Vagina (tissue), 2 donors: ENCODE results near the gene PRPS2. TPM values are rescaled to one million over a fixed set of nuclear protein-coding genes. Genes with fewer than 3 reads are reported as not detected.
A peak's percentile ranks its signal among the peaks of the same experiment; 100 is the strongest.

Source experiments
- DNase-seq, 2 donors: peaks; one replicate each; pipeline ENCODE4 v3.0.0-alpha.2; 2017; ENCODE audit errors: extremely low spot score in 2 of 2
- H3K27ac ChIP-seq: fragments of 200-600 bp; sonication (generic); one replicate; pipeline ENCODE4 v1.5.1; 2019
- H3K27me3 ChIP-seq: fragments of 200-600 bp; sonication (generic); one replicate; pipeline ENCODE4 v1.5.1; 2019
- H3K36me3 ChIP-seq, 2 donors: fragments of 200-600 bp; sonication (generic); one replicate each; pipeline ENCODE4 v1.5.1; 2017 to 2019
- H3K4me1 ChIP-seq: fragments of 200-600 bp; sonication (generic); one replicate; pipeline ENCODE4 v1.5.1; 2019
- H3K4me3 ChIP-seq, 2 donors: fragments of 200-600 bp; sonication (generic); 1 replicate in 1 of 2; 2 replicates in 1 of 2; pipeline ENCODE4 v1.5.1; 2016 to 2019
- H3K9me3 ChIP-seq: fragments of 200-600 bp; sonication (generic); one replicate; pipeline ENCODE4 v1.5.1; 2019
- CTCF ChIP-seq, 3 experiments: fragments of 450-650 bp in 2 of 3; fragments of 200-600 bp in 1 of 3; sonication (generic) in 1 of 3; IDR thresholded peaks; one replicate each; pipeline ENCODE4 v1.5.1; 2017 to 2019; ENCODE audit warnings: antibody characterized with exemption in 3 of 3, mild to moderate bottlenecking in 2 of 3, moderate library complexity in 2 of 3
- POLR2A ChIP-seq, 2 donors: fragments of 450-650 bp; IDR thresholded peaks; one replicate each; pipeline ENCODE4 v1.6.1; 2017; ENCODE audit warnings: antibody characterized with exemption in 2 of 2, mild to moderate bottlenecking in 2 of 2, moderate library complexity in 2 of 2
- POLR2AphosphoS5 ChIP-seq, 2 donors: sonication (generic); formaldehyde crosslinking; IDR thresholded peaks; one replicate each; pipeline ENCODE4 v1.9.0; 2017; ENCODE audit warnings: antibody characterized with exemption in 2 of 2, mild to moderate bottlenecking in 2 of 2, low read depth in 1 of 2; ENCODE audit not compliant: insufficient read depth in 1 of 2
- intact Hi-C: fragments of 100-400 bp; cut with DNase I; formaldehyde crosslinking; loops from one replicate; pipeline ENCODE4 v1.15.1; 2023
- total RNA-seq: library from RNA; depleted of rRNA; stranded (reverse); fragments of >200 nt; gene quantifications from one replicate; pipeline ENCODE4 v1.2.3, GENCODE V29; 2016

PRPS2 gene
- total RNA-seq, result 45.2 TPM

DNA sequence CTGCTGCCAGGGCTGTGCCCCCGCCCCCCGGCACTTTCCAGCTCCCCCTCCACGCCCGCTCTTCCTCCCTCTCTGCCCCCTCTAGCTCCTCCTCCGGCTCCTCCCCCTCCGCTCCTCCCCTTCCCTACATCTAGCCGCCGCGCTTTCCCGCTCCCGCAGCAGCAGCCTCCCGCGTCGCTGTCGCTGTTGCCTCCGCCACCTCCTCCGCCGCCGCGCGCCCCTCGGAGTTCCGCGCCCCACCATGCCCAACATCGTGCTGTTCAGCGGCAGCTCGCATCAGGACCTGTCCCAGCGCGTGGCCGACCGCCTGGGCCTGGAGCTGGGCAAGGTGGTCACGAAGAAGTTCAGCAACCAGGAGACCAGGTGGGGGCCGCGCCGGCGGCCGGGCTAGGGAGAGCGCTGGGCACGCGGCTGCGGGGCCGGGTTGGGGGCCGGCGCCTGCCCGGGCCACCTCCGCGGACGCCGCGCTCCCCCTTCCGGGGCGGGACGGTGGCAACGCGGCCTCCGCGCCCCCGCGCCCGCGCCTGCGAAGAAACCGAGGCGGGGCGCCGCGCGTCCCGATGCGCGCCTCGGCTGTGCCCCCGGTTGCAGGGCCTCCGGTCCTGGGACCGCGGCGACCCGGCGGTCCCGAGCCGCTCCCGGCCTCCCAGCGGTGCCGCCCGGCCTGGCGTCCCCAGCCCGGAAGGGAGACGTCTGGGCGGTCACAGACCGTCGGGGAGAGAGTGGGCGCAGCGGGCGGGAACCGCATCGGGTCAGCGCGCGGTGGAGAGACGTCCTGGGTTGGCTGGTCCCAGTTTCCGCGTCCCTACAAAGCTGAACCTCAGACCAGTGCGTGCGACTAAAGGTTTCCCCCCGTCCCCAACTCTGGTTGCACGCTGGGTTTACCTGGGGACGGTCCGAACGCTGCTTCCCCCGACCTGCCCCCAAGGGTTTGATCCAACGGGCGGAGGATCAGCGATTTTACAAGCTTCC, at the start of gene PRPS2:
TSS of gene PRPS2 (plus strand) at position 156 of the 972 bp plus-strand sequence. CDS start at position 242, 86 bp downstream.
- Histone ChIP-seq H3K4me1 (no peaks in the 10 kb centered on the region), H3K9me3 (no peaks in the 10 kb centered on the region), H3K27ac (peak within 1 kb of the TSS; percentile 49), H3K27me3 (no peaks in the 10 kb centered on the region), H3K4me3 (peak within 1 kb of the TSS; percentile 54 to 66), H3K36me3 (no peaks in the 10 kb centered on the region)
- intact Hi-C loops, result no loop called here
- TF ChIP-seq CTCF (IDR thresholded peaks at IDR 0.05), result no peak
- peak in 1 of 2 donors; percentile 61 for TF ChIP-seq POLR2A (IDR thresholded peaks at IDR 0.05)
- TF ChIP-seq POLR2AphosphoS5 (IDR thresholded peaks at IDR 0.05; ENCODE audit: insufficient read depth in 1 of 2, low read depth in 1 of 2), result peak in 1 of 2 donors; percentile 82
- DNase-seq, result no peak

DNA sequence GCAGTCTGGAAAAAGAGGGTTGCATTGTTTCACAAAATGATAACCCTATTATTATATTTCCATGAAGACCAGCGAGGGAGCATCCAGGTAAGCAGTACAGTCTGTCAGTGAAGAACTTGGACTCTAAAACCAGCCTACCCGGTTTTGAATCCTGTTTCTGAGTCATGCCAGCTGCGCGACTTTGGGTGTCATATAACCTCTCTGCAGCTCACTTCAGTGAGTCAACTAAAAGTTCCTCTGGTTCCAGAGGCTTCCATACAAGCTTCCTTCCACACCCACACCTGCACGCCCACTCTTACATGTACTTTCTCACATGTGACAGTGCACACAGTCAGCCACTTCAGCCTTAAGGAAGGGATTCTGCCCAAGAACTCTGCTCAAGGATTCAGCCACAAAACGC, 49.8 kb upstream of the PRPS2 start:
- intact Hi-C loops, result no loop called here
- Histone ChIP-seq H3K27ac (no peak overlapping the region), H3K4me3 (no peak overlapping the region), H3K4me1 (no peaks in the 10 kb centered on the region), H3K36me3 (no peaks in the 10 kb centered on the region), H3K9me3 (no peaks in the 10 kb centered on the region), H3K27me3 (no peaks in the 10 kb centered on the region)
- no peak for DNase-seq
- no peak for TF ChIP-seq CTCF (IDR thresholded peaks at IDR 0.05)
- no peak for TF ChIP-seq POLR2A (IDR thresholded peaks at IDR 0.05)
- TF ChIP-seq POLR2AphosphoS5 (IDR thresholded peaks at IDR 0.05; ENCODE audit: insufficient read depth in 1 of 2, low read depth in 1 of 2), result peak in 1 of 2 donors; percentile 16

GRCh38 chrX:12747433-12747832, 43.8 kb upstream of the PRPS2 start:
- TF ChIP-seq CTCF (IDR thresholded peaks at IDR 0.05) (no peak), POLR2A (IDR thresholded peaks at IDR 0.05) (no peak), POLR2AphosphoS5 (IDR thresholded peaks at IDR 0.05; ENCODE audit: insufficient read depth in 1 of 2, low read depth in 1 of 2) (no peak)
- no peaks in the 10 kb centered on the region for H3K36me3 ChIP-seq
- intact Hi-C loops, result no loop called here
- H3K4me1 ChIP-seq, result no peaks in the 10 kb centered on the region
- no peak overlapping the region for H3K27ac ChIP-seq
- no peaks in the 10 kb centered on the region for H3K27me3 ChIP-seq
- no peak for DNase-seq
- no peak overlapping the region for H3K4me3 ChIP-seq
- peaks cover 3% of the 10 kb centered on the region for H3K9me3 ChIP-seq

DNA sequence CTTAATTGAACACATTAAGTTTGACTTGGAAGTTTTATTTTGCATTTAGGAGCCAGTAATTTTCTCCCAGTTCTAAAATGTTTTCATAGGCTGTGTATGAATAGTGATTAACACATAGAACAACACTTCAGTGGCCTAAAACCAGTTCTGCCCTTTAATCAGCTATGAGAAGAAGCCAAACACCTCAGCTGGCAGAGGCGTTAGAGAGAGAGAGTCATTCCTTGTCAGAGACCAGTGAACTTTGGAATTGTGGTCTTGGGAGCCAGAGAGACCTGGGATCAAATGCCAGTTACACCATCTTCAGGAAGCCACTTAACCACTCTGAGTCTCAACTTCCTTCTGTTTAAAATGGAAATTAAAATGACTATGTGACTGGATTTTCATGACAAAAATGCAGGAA, 39.3 kb upstream of the PRPS2 start:
- no peak for TF ChIP-seq POLR2AphosphoS5 (IDR thresholded peaks at IDR 0.05; ENCODE audit: insufficient read depth in 1 of 2, low read depth in 1 of 2)
- TF ChIP-seq POLR2A (IDR thresholded peaks at IDR 0.05), result no peak
- TF ChIP-seq CTCF (IDR thresholded peaks at IDR 0.05), result no peak
- Histone ChIP-seq H3K27ac (no peak overlapping the region), H3K36me3 (no peaks in the 10 kb centered on the region), H3K9me3 (peaks cover 3% of the 10 kb centered on the region), H3K4me3 (no peak overlapping the region), H3K4me1 (no peaks in the 10 kb centered on the region), H3K27me3 (no peaks in the 10 kb centered on the region)
- DNase-seq, result no peak
- intact Hi-C loops, result no loop called here

DNA sequence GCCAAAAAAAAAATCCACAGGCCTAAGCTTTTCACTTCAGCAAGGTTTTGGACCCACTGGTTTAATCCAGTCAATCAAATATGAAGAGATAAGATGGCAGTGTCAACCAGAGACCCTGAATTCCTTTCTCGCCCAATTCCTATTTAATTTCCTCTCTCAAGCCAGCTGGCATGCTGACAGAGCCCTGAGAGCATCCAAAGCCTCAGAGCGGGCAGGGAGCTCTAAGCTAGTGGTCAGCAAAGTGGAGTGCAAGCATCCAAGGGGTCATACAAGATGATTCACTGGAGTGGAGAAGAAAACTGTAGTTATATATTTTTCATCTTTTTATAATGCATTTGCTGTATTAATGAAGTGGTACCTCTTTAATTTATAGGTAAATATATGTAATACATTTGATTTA, 37.8 kb upstream of the PRPS2 start:
- H3K9me3 ChIP-seq, result peaks cover 3% of the 10 kb centered on the region

More for the DNA sequence above, 37.8 kb upstream of the PRPS2 start:
- Histone ChIP-seq H3K27ac (no peak overlapping the region), H3K27me3 (no peaks in the 10 kb centered on the region), H3K36me3 (no peaks in the 10 kb centered on the region), H3K4me3 (no peak overlapping the region), H3K4me1 (no peaks in the 10 kb centered on the region)
- TF ChIP-seq CTCF (IDR thresholded peaks at IDR 0.05) (no peak), POLR2A (IDR thresholded peaks at IDR 0.05) (no peak), POLR2AphosphoS5 (IDR thresholded peaks at IDR 0.05; ENCODE audit: insufficient read depth in 1 of 2, low read depth in 1 of 2) (no peak)
- intact Hi-C loops, result no loop called here
- no peak for DNase-seq
